Ishikawa (cell line): ENCODE measurements around the gene EBI3.

ENCODE experiments used
- CEBPB ChIP-seq: IDR thresholded peaks from 2 replicates; pipeline ENCODE4 v1.6.1; 2012
- CREB1 ChIP-seq: IDR thresholded peaks from 2 replicates; pipeline ENCODE4 v1.6.1; 2012; ENCODE audit warnings: low read depth
- EGR1 ChIP-seq: IDR thresholded peaks from 2 replicates; pipeline ENCODE4 v1.6.1; 2012
- RAD21 ChIP-seq: IDR thresholded peaks from 2 replicates; pipeline ENCODE4 v1.6.1; 2012; ENCODE audit warnings: low read depth
- TCF12 ChIP-seq: IDR thresholded peaks from 2 replicates; pipeline ENCODE4 v1.6.1; 2012; ENCODE audit warnings: low read depth
- YY1 ChIP-seq: IDR thresholded peaks from 2 replicates; pipeline ENCODE4 v1.6.1; 2012; ENCODE audit warnings: low read depth
- TF ChIP-seq, protein P1 (sequence below): IDR thresholded peaks from 2 replicates; pipeline ENCODE4 v1.6.1; 2012; ENCODE audit warnings: low read depth, mild to moderate bottlenecking

DNA sequence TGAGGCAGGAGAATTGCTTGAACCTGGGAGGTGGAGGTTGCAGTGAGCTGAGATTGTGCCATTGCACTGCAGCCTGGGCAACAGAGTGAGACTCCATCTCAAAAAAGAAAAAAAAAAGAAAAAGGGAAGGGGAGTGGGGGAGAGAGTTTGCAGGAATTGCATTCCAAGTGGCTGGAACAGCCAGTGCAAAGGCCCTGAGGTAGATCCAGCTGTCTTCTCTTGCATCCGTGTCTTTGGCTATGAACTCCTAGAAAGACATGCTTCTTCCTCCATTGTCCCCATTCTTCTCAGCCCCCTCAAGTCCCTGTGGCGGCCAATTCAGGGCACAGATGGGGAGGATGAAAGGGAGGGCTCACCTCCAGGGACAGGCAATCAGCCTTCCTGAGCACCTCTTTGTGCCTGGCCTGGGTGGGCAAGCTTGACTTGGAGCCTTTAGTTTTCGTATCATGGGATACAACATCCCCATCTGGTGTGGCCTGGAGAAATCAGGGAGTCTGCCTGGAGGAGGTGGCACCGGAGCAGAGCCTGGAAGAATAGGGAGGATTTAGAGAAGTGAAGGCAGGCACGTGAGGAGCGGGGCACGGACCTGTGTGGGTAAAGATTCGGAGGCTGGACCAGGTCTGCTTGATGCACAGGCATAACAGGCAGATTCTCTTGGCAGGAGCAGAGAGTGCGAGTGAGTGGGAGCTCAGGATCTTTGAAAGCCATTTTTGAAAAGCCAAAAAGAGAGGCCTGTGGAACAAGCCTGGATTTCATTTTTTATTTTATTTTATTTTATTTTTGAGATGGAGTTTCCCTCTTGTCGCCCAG is 41.8 kb upstream of the EBI3 start:
- TF ChIP-seq CEBPB = no peak
- TF ChIP-seq, protein P1, sequence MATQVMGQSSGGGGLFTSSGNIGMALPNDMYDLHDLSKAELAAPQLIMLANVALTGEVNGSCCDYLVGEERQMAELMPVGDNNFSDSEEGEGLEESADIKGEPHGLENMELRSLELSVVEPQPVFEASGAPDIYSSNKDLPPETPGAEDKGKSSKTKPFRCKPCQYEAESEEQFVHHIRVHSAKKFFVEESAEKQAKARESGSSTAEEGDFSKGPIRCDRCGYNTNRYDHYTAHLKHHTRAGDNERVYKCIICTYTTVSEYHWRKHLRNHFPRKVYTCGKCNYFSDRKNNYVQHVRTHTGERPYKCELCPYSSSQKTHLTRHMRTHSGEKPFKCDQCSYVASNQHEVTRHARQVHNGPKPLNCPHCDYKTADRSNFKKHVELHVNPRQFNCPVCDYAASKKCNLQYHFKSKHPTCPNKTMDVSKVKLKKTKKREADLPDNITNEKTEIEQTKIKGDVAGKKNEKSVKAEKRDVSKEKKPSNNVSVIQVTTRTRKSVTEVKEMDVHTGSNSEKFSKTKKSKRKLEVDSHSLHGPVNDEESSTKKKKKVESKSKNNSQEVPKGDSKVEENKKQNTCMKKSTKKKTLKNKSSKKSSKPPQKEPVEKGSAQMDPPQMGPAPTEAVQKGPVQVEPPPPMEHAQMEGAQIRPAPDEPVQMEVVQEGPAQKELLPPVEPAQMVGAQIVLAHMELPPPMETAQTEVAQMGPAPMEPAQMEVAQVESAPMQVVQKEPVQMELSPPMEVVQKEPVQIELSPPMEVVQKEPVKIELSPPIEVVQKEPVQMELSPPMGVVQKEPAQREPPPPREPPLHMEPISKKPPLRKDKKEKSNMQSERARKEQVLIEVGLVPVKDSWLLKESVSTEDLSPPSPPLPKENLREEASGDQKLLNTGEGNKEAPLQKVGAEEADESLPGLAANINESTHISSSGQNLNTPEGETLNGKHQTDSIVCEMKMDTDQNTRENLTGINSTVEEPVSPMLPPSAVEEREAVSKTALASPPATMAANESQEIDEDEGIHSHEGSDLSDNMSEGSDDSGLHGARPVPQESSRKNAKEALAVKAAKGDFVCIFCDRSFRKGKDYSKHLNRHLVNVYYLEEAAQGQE = no peak
- no peak for TF ChIP-seq CREB1
- no peak for TF ChIP-seq RAD21
- no peak for TF ChIP-seq EGR1
- TF ChIP-seq YY1 = no peak
- TF ChIP-seq TCF12 = no peak
